ENCODE results near the gene TSLP. TPM values are rescaled to one million over a fixed set of nuclear protein-coding genes. Genes with fewer than 3 reads are reported as not detected.

The TSLP gene
- 0.45 TPM for polyA plus RNA-seq (2012; ENCODE audit: missing spikeins)

- TF ChIP-seq POLR2A (IDR thresholded peaks at IDR 0.05; ENCODE audit: low read depth, low read length) (no peak), TAF1 (IDR thresholded peaks at IDR 0.05; ENCODE audit: borderline replicate concordance, low read depth, low read length) (no peak), POLR2AphosphoS5 (IDR thresholded peaks at IDR 0.05; ENCODE audit: low read depth, low read length) (no peak)
- DNase-seq (ENCODE audit: insufficient read length) = no peak
- no peak for FAIRE-seq
Observed at GRCh38 chr5:111071413-111071812, at the start of gene TSLP. TSLP (plus strand) TSS chr5:111071713; CDS start chr5:111071891, 178 bp downstream.

DNA sequence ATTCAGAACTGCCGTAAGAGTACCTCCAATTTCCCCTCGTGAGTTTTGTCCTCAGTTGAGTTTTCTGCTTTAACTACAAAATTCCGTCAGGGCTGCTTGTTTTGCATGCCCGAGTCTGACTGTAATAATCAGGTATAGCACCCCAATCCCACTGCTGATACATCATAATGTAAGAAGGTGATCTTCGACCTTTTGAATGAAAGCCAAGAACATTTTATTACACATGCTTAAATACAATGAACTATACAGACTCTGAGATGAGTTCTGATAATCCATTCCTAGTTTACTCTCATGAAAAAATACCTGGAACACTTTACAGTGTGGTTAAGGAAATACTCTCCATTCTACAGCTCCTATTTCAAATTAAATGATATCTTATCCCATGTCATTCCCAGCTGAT lies 49.2 kb upstream of the TSLP start:
- no peak for FAIRE-seq
- DNase-seq (ENCODE audit: insufficient read length) = no peak
- TF ChIP-seq POLR2A (IDR thresholded peaks at IDR 0.05; ENCODE audit: low read depth, low read length) (no peak), POLR2AphosphoS5 (IDR thresholded peaks at IDR 0.05; ENCODE audit: low read depth, low read length) (no peak), TAF1 (IDR thresholded peaks at IDR 0.05; ENCODE audit: borderline replicate concordance, low read depth, low read length) (no peak)

GRCh38 chr5:111028865-111029264 lies 42.6 kb upstream of the TSLP start:
- no peak for TF ChIP-seq TAF1 (IDR thresholded peaks at IDR 0.05; ENCODE audit: borderline replicate concordance, low read depth, low read length)
- no peak for TF ChIP-seq POLR2AphosphoS5 (IDR thresholded peaks at IDR 0.05; ENCODE audit: low read depth, low read length)
- no peak for TF ChIP-seq POLR2A (IDR thresholded peaks at IDR 0.05; ENCODE audit: low read depth, low read length)
- FAIRE-seq (no peak), DNase-seq (ENCODE audit: insufficient read length) (no peak)

GRCh38 chr5:111043712-111044506 lies 27.6 kb upstream of the TSLP start:
- DNase-seq (ENCODE audit: insufficient read length) = no peak
- no peak for FAIRE-seq
- no peak for TF ChIP-seq TAF1 (IDR thresholded peaks at IDR 0.05; ENCODE audit: borderline replicate concordance, low read depth, low read length)

GRCh38 chr5:111058064-111058463 lies 13.4 kb upstream of the TSLP start:
- DNase-seq (ENCODE audit: insufficient read length) = no peak
- TF ChIP-seq POLR2AphosphoS5 (IDR thresholded peaks at IDR 0.05; ENCODE audit: low read depth, low read length) (no peak), TAF1 (IDR thresholded peaks at IDR 0.05; ENCODE audit: borderline replicate concordance, low read depth, low read length) (no peak), POLR2A (IDR thresholded peaks at IDR 0.05; ENCODE audit: low read depth, low read length) (no peak)
- FAIRE-seq = no peak

GRCh38 chr5:111060169-111060568 lies 11.3 kb upstream of the TSLP start:
- no peak for FAIRE-seq
- TF ChIP-seq POLR2A (IDR thresholded peaks at IDR 0.05; ENCODE audit: low read depth, low read length) = no peak
- TF ChIP-seq TAF1 (IDR thresholded peaks at IDR 0.05; ENCODE audit: borderline replicate concordance, low read depth, low read length) = no peak
- TF ChIP-seq POLR2AphosphoS5 (IDR thresholded peaks at IDR 0.05; ENCODE audit: low read depth, low read length) = no peak

GRCh38 chr5:111061618-111062017 lies 9.9 kb upstream of the TSLP start:
- FAIRE-seq (no peak), DNase-seq (ENCODE audit: insufficient read length) (no peak)

More at GRCh38 chr5:111060169-111060568, 11.3 kb upstream of the TSLP start:
- no peak for DNase-seq (ENCODE audit: insufficient read length)

DNA sequence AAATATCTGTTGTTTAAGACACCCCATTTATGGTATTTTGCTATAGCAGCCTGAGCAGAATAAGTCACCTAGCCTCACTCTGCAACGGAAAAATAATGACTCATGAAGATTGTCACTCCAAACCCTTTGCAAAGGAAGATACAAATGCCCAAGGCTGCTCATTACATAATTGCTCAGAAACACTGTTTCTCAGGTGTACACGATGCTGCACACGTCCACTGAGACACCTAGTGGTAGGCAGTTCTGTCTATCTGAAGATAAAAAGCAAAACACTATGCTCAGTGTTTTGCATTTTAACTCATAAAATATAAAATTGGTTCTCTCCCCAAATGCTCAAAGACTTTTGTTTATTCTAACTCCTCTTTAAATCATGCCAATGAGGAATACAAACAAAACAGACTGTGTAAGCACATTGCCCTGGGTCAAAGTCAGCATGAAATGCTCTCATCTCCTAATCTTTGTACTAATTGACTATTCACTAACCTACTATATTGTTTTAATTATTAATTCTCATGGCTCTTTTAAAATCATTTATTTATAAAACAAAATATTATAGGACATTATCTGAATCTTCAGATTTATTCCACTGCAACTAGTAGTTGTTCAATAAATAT lies 7.7 kb upstream of the TSLP start:
- no peak for DNase-seq (ENCODE audit: insufficient read length)
- peak; percentile 48 for FAIRE-seq
- TF ChIP-seq POLR2AphosphoS5 (IDR thresholded peaks at IDR 0.05; ENCODE audit: low read depth, low read length) (no peak), POLR2A (IDR thresholded peaks at IDR 0.05; ENCODE audit: low read depth, low read length) (no peak), TAF1 (IDR thresholded peaks at IDR 0.05; ENCODE audit: borderline replicate concordance, low read depth, low read length) (no peak)

More at GRCh38 chr5:111061618-111062017, 9.9 kb upstream of the TSLP start:
- TF ChIP-seq POLR2AphosphoS5 (IDR thresholded peaks at IDR 0.05; ENCODE audit: low read depth, low read length) = no peak
- no peak for TF ChIP-seq TAF1 (IDR thresholded peaks at IDR 0.05; ENCODE audit: borderline replicate concordance, low read depth, low read length)
- no peak for TF ChIP-seq POLR2A (IDR thresholded peaks at IDR 0.05; ENCODE audit: low read depth, low read length)

DNA sequence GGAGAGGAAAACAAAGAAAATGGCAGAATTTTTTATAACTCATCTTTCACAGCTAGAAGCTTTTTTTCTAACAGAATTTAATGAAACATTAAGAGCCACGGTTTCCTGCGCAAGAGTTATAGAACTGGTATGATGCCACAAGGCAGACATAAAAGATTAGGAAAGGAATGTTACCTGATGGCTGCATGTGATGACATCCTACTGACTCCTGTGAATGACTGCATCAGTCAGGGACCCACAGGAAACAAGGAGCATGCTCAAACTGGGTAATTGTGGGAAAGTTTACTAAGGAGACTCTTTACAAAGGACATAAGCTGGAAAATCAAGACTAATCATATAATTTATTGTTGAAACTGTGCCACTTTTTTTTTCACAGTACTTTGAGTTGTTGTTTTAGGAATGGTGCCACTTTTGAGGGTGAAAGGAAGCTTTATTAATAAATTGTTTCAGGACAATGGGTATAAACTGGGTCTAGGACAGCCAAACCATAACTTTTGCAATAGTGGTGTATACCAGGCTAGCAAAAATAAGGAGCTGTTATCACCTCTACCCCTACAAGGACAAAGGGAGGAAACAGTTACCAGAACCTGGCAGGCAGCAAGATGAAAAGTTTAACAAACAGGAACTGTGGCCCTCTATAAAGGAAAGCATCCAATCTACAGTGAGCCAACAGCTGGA lies 5.1 kb upstream of the TSLP start:
- FAIRE-seq = no peak
- DNase-seq (ENCODE audit: insufficient read length) = no peak

GRCh38 chr5:111068213-111068612 lies 3.3 kb upstream of the TSLP start:
- DNase-seq (ENCODE audit: insufficient read length) = no peak
- peak; percentile 21 for FAIRE-seq
- TF ChIP-seq POLR2A (IDR thresholded peaks at IDR 0.05; ENCODE audit: low read depth, low read length) (no peak), POLR2AphosphoS5 (IDR thresholded peaks at IDR 0.05; ENCODE audit: low read depth, low read length) (no peak), TAF1 (IDR thresholded peaks at IDR 0.05; ENCODE audit: borderline replicate concordance, low read depth, low read length) (no peak)

More for the DNA sequence above, 5.1 kb upstream of the TSLP start:
- no peak for TF ChIP-seq POLR2A (IDR thresholded peaks at IDR 0.05; ENCODE audit: low read depth, low read length)
- no peak for TF ChIP-seq POLR2AphosphoS5 (IDR thresholded peaks at IDR 0.05; ENCODE audit: low read depth, low read length)
- TF ChIP-seq TAF1 (IDR thresholded peaks at IDR 0.05; ENCODE audit: borderline replicate concordance, low read depth, low read length) = no peak

- DNase-seq (ENCODE audit: insufficient read length) (no peak), FAIRE-seq (no peak)
- TF ChIP-seq POLR2A (IDR thresholded peaks at IDR 0.05; ENCODE audit: low read depth, low read length) = no peak
- TF ChIP-seq TAF1 (IDR thresholded peaks at IDR 0.05; ENCODE audit: borderline replicate concordance, low read depth, low read length) = no peak
- no peak for TF ChIP-seq POLR2AphosphoS5 (IDR thresholded peaks at IDR 0.05; ENCODE audit: low read depth, low read length)
Observed at GRCh38 chr5:111069839-111070238, 1.7 kb upstream of the TSLP start.

Measured in GM12892 (cell line).